Stromal cell of bone marrow (primary cell): ENCODE measurements around the gene ECT2.
"Not testable (repeated sequence)": the region's sequence is repeated elsewhere in the genome, so short reads cannot be mapped to it uniquely, and the experiment has no call there.

Experiments used
- DNase-seq: peaks from one replicate; pipeline ENCODE4 v3.0.0-alpha.2; 2012; ENCODE audit warnings: low read depth

ECT2 gene, protein sequence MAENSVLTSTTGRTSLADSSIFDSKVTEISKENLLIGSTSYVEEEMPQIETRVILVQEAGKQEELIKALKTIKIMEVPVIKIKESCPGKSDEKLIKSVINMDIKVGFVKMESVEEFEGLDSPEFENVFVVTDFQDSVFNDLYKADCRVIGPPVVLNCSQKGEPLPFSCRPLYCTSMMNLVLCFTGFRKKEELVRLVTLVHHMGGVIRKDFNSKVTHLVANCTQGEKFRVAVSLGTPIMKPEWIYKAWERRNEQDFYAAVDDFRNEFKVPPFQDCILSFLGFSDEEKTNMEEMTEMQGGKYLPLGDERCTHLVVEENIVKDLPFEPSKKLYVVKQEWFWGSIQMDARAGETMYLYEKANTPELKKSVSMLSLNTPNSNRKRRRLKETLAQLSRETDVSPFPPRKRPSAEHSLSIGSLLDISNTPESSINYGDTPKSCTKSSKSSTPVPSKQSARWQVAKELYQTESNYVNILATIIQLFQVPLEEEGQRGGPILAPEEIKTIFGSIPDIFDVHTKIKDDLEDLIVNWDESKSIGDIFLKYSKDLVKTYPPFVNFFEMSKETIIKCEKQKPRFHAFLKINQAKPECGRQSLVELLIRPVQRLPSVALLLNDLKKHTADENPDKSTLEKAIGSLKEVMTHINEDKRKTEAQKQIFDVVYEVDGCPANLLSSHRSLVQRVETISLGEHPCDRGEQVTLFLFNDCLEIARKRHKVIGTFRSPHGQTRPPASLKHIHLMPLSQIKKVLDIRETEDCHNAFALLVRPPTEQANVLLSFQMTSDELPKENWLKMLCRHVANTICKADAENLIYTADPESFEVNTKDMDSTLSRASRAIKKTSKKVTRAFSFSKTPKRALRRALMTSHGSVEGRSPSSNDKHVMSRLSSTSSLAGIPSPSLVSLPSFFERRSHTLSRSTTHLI

DNA sequence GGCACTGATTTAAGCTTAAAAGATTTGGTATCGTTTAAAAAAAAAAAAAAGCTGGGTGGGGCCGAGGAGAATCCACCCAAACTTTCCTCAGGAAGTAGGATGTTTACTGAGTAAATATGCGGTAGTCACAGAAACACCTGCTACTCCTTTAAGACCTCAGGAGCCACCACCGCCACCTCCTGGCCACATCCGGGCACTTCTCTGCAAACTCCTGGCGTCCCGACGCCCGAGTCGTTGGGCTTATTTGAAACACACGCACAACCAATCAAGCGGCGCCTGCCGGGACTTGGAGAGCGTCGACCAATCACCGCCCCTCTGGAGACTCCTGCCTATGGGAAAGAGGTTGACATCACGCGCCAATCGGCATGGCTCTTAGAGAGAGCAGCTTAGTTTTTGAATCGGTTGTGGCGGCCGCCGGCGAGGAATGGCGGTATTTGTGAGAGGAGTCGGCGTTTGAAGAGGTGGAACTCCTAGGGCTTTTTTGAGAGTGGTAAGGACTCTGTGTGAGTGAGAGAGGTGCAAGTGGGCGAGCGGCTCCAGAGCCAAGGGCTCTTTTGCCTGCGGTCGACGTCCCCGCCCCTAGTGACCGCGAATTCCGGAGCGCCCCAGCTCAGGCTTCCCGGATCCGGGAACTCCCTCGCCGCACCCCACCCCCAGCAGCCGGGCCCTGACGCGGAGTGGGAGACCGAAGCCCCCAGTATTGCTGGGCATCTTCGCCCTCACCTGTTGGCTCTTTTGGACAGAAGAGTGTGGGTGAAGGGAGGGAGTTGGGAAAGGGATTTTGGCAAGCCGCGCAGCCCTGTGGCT, at the start of gene ECT2:
TSS of gene ECT2 (plus strand) at position 359 of the 807 bp plus-strand sequence. CDS start 3,805 bp downstream, outside the sequence.
- DNase-seq: peak; percentile 100

DNA sequence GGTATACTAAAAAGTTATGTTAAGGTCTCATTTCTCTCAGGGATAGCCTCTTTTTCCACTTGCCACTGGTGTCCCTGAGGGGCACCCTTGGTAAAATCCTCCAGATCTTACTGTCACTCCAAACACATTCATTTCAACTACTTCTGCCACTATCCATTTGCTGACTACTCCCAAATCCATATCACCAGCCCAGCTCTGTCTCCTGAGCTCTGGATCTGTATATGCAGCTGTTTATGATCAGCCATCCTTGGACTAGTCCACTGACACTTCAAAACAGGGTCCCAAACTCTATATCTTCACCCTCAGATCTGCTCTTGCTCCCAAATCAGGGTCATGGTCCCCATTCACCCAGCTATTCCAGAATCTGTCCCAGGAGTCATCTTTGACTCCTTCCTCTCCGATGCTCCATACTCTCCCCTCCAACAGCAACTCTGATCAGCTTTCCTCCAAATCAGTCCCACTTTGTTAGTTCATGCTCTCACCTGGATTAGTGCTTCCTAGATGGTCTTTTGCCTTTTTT, 49.5 kb upstream of the ECT2 start:
- no peak for DNase-seq

GRCh38 chr3:172701751-172702150, 48.8 kb upstream of the ECT2 start:
- DNase-seq: no peak

DNA sequence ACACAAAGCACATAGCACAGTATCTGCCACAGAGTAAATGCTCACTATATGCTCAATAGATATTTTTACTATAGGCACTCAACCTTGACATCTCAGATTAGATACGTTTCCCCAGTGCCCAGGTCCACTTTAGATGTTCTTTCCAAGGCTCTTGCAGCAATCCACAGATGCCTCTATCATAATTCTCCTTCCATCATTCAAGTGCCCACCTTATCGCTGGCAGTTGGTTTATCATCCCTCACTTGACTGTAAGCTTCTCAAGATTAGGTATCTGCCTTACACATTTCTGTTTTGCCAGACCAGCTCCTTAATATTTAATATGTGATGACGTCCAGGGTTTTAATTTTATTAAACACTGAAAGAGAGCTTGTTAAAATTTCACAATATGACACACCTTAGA, 48.3 kb upstream of the ECT2 start:
- no peak for DNase-seq

DNA sequence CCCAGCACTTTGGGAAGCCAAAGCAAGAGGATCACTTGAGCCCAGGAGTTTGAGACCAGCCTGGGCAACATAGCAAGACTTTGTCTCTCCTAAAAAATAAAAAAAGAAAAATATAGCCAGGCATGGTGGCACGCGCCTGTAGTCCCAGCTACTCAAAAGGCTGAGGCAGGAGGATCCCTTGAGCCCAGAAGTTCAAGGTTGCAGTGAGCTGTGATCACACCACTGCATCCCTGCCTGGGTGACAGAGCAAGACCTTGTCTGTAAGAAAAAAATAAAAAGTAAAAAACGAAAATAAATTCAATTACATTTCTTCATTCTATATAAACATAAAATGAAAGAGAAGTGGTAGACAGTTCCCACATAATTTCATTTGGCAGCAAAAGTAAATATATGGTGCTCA, 47.8 kb upstream of the ECT2 start:
- DNase-seq: not testable (repeated sequence)

DNA sequence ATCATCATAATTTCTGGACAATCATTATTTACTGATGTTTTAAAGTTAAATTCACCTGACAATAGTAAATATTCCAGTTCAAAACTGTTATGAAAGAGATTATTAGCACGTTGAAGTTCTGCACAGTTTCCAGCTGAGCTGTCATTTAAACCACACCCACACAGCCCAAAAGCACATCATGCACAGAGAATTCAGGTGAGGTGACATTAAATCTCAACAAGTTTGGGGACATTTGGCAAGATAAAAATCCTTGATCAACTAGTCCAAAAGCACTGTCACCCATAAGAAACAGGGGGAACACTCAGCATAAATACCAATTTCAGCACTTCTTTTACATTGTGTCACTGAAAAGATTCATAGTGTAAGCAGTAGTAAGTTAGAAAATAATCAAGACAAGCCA, 46.5 kb upstream of the ECT2 start:
- no peak for DNase-seq

GRCh38 chr3:172705170-172705569, 45.4 kb upstream of the ECT2 start:
- DNase-seq: no peak

- DNase-seq: no peak
Measured at GRCh38 chr3:172707030-172707429, 43.5 kb upstream of the ECT2 start.

DNA sequence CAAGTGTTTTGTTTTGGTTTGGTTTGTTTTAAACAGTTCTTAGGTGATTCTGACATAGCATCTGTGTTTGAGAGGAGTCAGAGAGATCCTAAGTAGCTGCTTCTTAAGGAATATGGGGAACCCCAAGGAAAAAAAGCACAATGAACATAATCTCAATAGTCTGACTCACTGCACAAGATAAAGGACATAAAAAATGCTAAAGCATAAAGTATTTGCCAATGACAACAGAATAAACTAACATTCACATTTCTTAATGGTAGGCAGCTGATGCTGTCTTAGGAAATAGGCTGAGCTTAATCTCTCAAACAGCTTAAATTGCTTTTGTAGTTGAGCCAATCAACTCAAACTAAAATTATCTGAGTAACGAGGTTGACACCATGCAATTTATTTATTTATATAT, 42.6 kb upstream of the ECT2 start:
- peak; percentile 71 for DNase-seq

- DNase-seq: no peak
Measured at GRCh38 chr3:172708921-172709773, 41.4 kb upstream of the ECT2 start.

GRCh38 chr3:172709774-172710663, 40.5 kb upstream of the ECT2 start:
- DNase-seq: no peak

DNA sequence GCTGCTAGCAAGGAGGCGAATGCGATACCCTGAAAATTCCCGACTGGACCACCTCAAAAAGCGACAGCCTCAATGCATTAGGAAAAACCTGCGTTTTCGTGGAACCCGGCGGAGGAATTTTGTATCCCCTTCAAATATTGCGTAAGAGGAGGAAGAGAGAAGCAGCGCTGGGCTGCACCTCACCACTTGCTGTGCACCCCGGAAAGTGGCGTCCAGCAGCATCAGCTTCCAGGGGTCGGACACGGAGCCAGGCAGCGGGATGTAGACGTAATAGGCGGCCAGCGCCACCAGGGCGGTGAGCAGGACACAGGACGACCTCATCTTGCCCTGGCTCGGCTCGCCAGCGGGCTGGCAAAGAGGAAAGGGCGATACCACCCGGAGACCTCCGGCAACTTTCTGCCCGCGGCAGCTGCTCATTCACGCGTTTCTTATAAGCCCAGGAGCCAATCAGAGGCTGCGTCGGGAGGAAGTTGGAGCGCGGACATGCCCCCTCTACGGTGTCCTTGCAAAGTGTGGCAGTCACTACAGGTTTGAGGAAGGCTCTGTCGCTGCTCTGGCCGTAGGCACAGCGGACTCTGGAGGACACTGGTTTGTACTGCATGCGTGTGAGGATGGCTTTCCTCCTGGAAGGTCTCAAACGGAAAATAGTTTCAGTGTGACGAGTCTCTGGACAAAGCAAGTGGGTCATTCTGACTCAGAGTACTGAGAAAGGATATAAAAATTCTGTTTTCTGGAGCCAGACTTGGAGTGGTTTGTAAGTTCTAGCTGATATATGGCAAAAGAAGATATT, 39.7 kb upstream of the ECT2 start, which contains the start of gene NCEH1:
TSS of gene NCEH1 (minus strand) at position 404 of the 790 bp plus-strand sequence. CDS start at position 321, 83 bp downstream.
- DNase-seq: peak; percentile 98

DNA sequence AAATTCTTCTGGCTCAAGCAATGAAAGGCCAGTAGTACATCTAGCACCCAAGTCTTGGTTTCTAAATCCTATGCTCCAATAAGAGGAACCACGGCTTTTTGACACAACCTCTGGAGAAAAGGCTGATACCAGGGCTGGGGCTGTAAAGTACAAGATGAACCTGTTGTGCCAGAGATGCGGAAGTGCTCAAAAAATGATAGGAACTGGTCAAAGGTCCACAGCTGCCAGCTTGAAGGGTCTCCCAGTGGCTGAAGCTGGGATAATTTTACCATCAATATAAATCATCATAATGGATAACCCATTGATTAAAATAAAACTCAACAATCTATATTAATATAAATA, 39.1 kb upstream of the ECT2 start:
- DNase-seq: no peak

DNA sequence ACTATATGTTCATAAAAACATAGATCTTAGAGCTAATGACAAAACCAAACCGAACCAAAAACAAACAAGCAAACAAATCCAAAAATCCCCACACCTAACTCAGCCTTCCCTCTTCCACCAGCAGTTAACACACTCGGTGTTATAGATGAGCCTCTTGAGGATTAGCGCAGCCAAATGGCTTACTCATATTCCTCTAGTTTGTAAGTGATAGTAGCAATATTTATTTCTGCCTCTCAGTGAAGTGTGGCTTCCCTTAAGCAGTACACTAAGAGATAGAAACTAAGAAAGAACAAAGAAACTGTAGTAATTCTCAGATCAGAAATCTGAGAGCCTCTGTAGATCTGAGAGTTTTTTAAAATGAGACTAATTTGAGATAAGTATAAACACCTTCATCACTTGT, 37.2 kb upstream of the ECT2 start:
- peak; percentile 76 for DNase-seq

DNA sequence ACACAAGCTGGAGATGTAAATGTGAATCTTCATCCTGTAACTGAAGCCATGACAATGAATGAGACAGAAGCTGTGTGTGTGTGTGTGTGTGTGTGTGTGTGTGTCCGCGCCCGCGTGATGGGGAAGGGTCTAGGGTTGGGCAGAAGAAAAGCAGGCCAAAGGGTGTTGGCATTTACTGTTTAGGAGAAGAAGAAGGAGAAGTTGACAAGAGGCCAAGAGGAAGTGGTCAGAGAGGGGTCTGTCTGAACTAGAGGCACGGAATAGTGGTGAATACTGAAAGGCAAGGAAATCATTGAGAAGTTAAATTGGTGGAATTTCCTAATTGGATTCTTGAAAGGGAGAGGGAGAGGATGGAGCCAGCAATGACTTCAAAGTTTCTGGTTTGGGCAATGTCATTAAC, 34.0 kb upstream of the ECT2 start:
- DNase-seq: no peak

DNA sequence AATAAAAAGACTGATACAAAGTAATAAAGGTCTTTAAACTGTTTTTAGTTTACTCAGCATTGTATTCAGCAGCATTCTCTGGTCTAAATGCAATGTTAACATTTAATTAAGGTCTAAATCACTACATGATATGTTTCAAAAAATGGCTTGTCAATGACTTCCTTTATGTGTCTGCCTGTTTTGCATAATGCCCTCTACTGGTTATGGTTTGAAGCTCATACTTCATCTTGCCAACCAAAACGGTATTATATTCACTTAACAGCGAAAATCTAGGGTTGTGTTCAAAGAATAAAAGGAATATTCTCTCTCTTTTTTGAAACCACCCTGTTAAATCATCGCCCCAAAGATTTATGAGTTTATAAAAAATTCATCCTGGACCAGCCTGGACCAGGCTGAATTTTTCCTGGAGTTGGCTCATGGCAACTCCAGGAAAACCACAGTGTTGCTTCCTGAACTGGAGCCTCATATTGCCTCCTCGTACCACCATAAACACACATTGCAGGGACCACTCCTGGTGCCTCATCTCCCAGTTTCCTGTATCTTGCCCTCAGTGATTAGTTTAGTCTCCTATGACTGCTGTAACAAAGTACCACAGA, 32.9 kb upstream of the ECT2 start:
- DNase-seq: no peak

DNA sequence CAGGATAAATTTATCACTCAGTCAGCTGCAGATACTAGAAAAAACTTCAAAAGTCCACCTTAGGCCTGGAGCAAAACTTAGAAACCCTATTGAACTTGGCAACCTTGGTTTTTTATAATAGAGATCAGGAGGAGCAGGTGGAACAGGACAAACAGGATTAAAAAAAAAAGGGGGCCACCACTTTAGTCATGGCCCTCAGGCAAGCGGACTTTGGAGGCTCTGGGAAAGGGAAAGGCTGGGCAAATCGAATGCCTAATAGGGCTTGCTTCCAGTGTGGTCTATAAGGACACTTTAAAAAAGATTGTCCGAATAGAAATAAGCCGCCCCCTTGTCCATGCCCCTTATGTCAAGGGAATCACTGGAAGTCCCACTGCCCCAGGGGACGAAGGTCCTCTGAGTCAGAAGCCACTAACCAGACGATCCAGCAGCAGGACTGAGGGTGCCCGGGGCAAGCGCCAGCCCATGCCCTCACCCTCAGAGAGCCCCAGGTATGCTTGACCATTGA, 27.9 kb upstream of the ECT2 start:
- DNase-seq: not testable (repeated sequence)

DNA sequence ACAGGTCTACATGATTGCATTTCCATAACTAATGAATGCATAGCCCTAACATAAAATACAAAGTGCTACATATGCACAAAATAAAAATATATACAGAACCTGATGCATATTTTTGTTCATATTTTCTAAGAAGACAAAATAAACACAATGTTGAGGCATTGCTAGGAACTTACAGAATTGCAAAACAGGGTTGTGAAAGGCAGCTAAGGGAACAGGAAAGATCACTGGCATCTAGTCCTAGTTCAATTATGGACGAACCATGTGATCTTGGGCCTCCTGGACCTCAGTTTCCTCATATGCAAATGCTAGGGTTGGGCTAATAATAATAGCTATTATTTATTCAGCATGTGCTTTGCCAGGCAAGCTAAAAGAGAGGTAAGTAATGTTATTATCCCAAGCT, 24.1 kb upstream of the ECT2 start:
- DNase-seq: no peak
